Measurements from ENCODE around the gene FKRP.

FKRP gene

DNA sequence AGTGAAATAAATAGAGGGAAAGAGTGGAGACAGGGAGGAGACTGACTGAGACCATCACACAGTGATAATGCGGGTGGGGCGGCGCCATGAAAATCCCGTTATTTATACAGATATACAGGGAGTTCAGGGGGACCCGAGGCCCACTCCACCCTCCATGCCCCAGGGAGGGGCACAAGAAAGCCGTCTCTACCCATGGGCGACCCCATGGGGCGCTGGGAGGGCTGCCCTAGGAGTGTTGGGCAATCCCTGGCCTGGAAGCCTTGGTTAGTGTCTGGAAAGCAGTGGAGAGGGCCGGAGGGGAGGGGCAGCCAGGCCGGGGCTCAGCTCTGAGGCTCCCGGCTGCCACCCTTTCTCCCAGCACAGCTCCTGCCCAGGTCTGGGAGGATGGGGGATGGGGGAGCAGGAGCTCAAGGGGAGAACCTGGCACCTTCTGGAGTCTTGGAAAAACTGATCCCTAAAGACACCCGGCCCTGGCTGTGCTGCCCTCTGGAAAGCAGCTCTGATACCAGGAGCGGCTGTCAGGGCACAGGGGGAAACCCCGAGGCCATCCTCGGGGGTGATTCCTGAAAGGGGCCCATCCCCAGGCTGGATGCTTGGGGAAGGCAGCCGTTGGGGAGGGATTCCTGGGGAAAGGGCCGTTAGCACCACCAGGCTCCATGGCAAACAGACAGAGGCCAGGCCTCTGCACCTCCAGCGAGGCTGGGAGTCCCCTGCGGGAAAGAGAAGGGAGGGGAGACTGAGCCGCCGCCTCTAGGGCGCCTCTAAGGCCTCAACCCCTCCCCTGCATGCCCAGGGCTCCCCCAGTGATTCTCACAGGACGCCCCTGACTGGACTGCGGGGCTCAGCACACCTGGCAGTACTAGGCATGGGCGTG, 26.0 kb upstream of the FKRP start:
- DNase-seq = no peak

- no peak for DNase-seq
Measured at GRCh38 chr19:46720503-46721239, 25.2 kb upstream of the FKRP start.

DNA sequence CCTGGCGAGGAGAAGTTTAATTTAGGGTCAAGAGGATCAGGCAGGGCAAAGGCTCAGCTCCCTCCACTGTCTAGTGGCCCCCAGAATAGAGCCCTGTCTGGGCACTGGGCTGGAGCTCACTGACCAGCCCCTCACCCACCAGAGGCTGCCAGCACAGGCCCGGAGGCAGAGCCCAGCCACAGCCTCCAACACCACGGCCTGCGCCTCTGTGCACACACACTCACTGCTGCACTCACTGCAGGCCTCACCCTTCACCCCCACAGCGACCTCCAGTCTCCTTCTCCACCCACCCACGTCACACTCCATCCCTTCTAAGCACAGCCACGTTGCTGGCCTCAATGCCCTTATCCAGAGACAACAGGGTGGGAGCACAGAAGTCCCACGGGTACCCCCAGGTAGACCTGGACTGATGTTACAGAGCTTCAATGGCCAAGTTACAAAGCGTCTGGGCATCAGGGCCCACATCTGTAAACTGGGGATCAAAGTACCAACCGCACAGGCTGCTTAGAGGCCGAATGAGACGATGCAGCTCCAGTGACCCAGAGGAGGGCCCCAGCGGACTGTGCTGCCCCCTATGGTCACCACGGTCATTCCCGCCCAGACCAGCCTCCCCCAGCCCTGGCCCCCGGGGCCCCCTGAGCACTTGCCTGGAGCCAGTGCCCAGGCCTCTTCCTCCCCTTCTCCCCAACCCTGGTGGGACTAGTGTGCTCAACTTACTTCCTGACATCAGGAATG, 24.4 kb upstream of the FKRP start:
- no peak for DNase-seq

- no peak for DNase-seq
Measured at GRCh38 chr19:46722004-46722380, 23.9 kb upstream of the FKRP start.

DNA sequence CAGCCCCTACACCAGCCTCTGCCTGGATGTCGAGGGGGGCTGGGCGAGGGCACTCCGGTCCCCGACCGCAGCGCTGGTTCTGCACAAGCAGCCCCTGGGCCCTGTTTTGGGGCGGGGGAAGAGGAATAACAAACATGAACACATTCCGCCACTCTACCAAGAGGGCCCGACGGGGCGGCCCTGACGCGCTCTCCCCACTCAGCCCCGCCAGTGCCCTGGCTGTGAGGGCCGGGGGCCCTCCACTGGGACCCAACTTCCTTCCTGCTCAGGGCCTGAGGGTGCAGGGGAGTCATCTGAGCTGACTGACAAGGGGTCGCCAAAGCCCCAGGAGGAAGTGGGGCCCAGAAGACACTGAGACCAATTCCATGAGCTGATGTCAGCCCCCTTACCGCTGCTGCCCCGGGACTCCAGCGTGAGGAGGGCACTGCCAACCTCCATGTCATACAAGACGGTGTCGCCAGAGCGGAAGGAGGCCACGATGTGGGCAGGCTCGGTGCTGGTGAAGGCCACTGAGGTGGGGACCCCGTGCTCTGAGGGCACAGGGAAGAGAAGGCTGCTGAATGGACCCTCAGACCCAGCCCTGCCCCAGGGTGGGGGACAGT, 23.3 kb upstream of the FKRP start:
- no peak for DNase-seq

DNA sequence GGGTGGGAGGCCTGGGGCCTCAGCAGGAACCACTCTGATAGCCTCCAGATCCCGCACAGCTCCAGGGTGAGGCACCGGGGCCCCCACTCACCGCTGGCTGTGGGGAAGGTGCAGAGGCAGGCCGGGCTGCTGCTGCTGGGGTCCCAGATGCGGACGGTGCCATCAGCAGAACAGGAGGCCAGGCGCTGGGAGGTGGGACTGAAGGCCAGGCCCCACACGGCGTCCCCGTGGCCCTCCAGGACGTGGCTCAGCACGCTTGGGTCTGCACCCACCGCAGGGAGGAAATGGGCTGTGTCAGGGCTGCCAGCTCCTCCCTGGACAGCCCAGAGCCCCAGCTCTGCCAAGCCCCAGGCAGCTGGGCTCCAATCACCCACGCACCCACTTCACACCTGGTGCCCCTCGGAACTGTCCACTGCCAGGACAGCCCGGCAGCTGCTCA, 22.8 kb upstream of the FKRP start:
- DNase-seq = no peak

GRCh38 chr19:46723471-46723870, 22.4 kb upstream of the FKRP start:
- DNase-seq = no peak

DNA sequence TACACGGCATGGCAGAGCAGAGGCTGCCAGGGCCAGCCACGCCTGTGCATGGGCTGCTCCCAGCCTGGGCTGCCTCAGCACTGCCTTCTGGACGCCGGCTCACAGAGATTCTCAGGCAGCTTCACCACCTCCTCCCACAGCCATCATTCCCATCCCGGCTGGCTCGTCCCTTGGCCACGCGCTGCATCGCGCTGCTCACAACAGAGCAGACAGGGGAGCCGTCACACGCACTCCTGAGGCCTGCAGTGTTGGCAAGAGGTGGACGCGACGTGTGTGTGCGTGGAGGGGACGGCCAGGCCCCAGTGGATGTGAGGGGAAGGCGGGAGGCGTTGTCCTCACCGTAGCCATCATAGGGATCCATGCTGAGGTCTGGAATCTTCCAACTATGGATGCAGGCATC, 21.4 kb upstream of the FKRP start:
- DNase-seq = no peak

DNA sequence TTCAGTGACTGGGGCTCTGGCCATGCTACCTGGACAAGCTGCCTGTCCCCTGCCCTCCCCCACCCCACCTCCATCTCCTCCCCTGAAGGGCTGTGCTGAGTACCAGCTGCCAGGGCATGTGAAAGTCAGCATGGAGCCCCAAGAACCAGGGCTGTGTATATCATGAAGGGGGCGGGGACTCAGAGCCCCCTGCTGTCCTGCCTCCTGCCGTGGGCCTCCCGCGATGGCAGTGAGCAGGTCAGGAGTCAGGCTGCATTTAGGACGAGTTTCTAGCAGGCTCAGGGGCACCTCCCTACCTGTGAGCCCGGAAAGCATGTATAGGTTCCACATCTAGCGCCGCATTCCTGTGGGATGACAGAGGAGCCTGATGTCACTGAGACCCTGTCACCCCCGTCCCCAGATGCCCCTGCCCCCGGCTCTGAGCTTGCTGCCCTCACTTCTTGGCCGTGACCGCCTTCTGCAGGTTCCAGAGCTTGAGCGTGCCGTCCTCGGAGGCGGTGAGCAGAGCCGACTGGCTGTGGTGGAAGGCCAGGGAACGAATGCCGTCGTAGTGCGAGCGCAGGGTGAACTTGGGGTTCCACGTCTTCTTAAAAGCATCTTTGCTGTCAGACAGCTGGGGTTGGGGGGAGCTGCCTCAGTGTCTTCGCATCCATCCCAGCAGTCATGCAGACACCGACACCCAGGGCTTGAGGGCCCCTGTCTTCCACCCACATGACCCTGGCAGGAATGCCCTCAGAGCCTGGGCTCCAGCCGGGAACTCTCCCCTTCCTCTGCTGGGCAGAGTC, 20.6 kb upstream of the FKRP start:
- DNase-seq = no peak

GRCh38 chr19:46725859-46726393, 19.9 kb upstream of the FKRP start:
- no peak for DNase-seq

DNA sequence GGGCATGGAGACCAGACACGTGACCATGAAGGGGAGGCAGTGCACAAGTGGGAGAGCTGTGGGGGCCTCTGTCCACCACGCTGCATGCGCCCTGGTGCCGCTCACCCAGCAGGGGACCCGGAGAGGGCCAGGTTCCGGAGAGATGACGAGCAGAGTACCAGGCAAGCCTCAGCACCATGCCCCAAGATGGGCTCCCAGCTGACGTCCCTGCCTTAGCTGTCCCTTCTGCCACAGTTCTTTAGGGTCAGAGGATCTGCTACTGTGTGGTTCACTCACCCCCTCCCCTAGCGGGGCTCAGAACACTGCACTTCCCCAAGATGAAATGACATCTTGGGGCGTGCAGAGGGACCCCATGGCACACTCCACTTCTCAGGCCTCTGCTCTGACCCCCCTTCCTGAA, 19.3 kb upstream of the FKRP start:
- no peak for DNase-seq

- no peak for DNase-seq
Measured at GRCh38 chr19:46726971-46727501, 18.8 kb upstream of the FKRP start.

GRCh38 chr19:46727757-46728156, 18.1 kb upstream of the FKRP start:
- no peak for DNase-seq

GRCh38 chr19:46728208-46728607, 17.6 kb upstream of the FKRP start:
- no peak for DNase-seq

DNA sequence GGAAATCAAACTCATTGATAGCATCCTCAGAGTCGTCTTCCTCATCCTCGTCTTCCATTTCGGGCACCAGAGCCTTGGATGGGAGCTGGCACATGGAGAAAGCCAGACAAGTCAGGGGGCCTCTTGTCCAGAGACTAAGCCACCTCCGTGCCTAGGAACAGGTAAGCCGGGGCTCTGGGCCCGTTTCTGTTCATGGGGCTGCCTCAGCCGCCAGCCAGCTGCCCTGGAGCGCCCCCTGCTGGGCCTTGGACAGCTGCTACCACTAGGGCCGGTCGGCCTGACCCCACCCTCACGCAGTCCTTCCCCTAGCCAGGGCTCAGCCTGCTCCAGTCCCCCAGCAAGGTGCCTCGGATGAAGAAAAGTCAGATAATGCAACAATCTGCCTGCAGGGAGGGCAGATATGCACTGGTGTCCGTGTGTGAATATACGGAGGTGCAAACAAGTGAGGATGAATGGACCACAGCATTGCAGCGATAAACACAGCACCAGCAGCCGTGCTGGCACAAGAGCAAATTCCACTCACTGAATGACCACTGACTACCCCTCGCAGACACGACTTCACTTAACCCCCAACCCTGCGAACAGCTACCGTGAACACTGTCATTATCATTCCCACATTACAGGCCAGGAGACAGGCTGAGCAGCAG, 17.0 kb upstream of the FKRP start:
- DNase-seq = peak; percentile 34

DNA sequence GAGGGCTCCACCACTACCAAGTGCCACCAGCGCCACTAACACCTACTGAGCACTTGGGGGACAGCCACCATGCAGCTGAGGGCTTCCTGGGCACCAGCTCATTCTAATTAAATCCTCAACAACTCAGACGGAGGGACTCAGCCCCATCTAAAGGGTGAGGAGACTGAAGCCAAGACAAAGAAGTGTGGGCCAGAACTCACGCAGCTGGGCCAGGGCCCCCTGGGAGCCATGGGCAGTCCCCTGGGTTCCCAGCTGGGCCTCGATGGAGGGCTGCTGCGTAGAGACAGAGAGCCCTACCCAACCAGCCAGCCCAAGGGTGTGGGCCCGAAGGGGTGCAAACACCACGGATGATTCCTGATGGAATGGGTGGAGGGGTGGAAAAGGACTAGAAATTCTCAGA, 16.2 kb upstream of the FKRP start:
- DNase-seq = no peak

GRCh38 chr19:46730187-46730586, 15.7 kb upstream of the FKRP start:
- DNase-seq = no peak

DNA sequence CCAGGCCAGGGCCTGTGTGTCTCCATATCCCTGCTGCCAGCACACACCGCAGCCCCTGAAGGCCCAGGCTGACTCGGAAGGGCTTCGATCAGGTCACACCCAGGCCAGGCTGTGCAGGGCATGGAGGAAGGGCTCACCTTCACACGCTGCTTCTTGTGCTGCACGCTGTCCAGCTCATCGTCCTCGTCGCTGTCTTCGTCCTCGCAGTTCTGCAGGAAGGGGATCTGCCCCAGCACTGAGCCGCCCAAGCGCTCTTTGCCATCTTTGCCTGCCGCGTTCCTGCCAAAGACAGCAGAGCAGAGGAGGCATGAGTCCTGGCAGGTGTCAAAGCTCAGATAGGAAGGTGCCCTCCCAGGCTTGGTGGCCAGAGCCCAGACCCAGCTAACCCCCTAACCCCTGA, 15.3 kb upstream of the FKRP start:
- no peak for DNase-seq

DNA sequence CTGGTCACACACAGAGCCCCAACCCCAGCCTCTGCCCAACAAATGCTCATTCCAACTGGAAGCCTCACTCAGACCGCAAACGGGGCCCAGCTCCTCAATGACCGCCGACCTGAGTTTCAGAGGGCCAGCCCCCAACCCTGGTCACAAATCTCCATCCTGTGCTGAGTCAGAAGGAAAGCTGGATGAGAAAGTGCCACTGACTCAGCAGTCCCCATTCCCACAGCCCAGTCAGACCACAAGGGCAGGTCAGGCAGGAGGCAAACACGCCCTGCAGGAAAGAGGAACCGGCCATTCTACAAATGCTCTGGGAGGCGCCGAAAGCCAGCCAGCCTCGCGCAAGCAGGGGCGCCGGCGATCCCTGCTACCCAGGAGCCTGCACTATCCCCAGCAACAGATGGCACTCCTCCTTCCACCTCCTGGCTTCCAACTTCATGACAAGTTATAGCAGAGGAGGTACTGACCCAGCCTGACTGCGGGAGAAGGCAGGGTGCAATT, 14.8 kb upstream of the FKRP start:
- DNase-seq = no peak

DNA sequence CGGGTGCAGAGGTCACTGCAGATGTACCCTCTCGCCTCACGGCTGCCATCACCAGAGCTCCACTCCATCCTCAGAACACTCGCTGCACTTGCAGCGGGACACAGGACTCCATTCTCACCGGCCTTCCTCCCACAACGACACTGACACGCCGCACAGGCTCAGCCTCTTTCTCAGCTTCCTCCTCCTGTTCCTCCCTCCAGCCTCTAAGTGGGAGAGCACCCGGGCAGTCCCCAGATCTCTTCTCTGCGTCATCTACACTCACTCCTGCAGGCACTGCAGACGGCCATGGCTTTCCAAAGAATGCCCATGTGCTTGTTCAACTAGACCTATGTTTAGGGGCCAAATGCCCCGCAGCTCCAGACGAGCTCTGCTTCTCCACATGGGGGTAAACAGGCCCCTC, 14.3 kb upstream of the FKRP start:
- no peak for DNase-seq
